OCI-LY3 (cell line): Measurements from ENCODE around the gene PPP2R2D.

Source experiments
- EZH2phosphoT487 ChIP-seq: fragments of 200-600 bp; shearing (Covaris generic); IDR thresholded peaks from 2 replicates; pipeline ENCODE4 v1.6.1; 2018; ENCODE audit warnings: antibody characterized with exemption, mixed run types, low read depth
- TF ChIP-seq, protein P1 (sequence below): fragments of 200-600, 300-600 bp; sonication (generic); IDR thresholded peaks from 2 replicates; pipeline ENCODE4 v1.5.1; 2014; ENCODE audit warnings: antibody characterized with exemption, low read length, low read depth

DNA sequence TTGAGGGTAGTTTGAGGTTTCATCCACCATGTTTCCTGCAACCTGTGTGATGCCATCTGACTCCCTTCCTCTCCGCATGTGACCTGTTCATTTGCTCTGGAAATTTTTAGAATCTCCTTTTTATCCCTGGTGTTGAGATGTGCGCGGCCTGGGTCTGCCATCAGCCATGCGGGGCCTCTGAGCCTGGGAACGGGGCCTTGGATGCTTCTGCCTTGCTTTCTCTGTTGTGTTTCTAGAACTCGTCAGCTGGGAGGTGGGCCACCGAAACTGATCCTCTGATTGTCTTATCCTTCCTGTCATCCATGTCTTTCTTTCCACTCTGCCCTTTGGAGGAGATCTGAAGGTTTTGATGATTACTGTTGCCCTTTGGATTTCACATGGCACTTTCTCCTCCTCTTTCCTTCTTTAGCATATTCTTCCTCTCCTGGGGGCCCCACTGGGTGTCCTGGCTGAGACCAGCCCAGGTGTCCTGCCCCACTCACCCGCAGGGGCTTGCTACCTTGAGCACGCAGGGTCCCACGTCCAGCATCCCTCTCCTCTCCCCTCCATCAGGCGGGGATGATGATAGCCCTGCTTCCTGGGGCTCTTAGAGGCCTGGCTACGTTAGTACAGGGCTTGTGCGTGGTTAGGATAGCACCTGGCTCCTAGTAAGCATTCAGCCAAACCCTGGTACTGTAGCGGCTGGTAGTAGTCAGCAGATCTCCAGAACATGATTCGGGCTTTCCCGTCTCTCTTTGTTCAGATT is 29.9 kb downstream of the PPP2R2D start:
- TF ChIP-seq, protein P1, sequence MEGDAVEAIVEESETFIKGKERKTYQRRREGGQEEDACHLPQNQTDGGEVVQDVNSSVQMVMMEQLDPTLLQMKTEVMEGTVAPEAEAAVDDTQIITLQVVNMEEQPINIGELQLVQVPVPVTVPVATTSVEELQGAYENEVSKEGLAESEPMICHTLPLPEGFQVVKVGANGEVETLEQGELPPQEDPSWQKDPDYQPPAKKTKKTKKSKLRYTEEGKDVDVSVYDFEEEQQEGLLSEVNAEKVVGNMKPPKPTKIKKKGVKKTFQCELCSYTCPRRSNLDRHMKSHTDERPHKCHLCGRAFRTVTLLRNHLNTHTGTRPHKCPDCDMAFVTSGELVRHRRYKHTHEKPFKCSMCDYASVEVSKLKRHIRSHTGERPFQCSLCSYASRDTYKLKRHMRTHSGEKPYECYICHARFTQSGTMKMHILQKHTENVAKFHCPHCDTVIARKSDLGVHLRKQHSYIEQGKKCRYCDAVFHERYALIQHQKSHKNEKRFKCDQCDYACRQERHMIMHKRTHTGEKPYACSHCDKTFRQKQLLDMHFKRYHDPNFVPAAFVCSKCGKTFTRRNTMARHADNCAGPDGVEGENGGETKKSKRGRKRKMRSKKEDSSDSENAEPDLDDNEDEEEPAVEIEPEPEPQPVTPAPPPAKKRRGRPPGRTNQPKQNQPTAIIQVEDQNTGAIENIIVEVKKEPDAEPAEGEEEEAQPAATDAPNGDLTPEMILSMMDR = no peak
- TF ChIP-seq EZH2phosphoT487 = no peak
